ENCODE measurements around the gene ADCY1.

DNA sequence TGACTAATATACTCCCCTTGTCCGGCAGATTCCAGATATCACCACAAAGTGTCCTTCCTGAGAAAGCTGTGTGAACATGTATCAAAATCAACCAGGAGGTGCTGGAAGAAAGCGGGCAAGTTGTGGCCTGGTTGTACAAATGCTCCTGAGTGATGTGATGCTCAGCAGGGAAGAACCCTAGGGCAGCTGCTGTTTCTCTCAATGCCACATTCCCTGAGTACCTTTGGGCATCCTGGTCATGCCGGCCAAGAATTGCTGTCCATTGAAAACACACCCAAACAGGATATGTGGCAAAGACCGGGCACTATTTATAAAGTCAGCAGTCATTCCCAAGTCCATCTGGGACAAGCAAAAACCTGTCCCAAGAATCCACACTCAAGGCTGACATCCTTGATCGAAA, 7.8 kb upstream of the ADCY1 start:
- TF ChIP-seq, protein P1, sequence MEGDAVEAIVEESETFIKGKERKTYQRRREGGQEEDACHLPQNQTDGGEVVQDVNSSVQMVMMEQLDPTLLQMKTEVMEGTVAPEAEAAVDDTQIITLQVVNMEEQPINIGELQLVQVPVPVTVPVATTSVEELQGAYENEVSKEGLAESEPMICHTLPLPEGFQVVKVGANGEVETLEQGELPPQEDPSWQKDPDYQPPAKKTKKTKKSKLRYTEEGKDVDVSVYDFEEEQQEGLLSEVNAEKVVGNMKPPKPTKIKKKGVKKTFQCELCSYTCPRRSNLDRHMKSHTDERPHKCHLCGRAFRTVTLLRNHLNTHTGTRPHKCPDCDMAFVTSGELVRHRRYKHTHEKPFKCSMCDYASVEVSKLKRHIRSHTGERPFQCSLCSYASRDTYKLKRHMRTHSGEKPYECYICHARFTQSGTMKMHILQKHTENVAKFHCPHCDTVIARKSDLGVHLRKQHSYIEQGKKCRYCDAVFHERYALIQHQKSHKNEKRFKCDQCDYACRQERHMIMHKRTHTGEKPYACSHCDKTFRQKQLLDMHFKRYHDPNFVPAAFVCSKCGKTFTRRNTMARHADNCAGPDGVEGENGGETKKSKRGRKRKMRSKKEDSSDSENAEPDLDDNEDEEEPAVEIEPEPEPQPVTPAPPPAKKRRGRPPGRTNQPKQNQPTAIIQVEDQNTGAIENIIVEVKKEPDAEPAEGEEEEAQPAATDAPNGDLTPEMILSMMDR (IDR thresholded peaks at IDR 0.05; ENCODE audit: low read depth, low read length, missing input control), result no peak
- no peak for TF ChIP-seq JUND (IDR thresholded peaks at IDR 0.05)
- no peak for TF ChIP-seq YY1 (IDR thresholded peaks at IDR 0.05)
- TF ChIP-seq, protein P2, sequence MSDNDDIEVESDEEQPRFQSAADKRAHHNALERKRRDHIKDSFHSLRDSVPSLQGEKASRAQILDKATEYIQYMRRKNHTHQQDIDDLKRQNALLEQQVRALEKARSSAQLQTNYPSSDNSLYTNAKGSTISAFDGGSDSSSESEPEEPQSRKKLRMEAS (IDR thresholded peaks at IDR 0.05), result no peak
- TF ChIP-seq RAD21 (IDR thresholded peaks at IDR 0.05), result no peak
- no peak for TF ChIP-seq NR2F2 (IDR thresholded peaks at IDR 0.05)
- TF ChIP-seq FOXA1 (IDR thresholded peaks at IDR 0.05), result no peak
- no peak for TF ChIP-seq GABPA (IDR thresholded peaks at IDR 0.05 in 1 of 2, conservative IDR thresholded peaks at IDR 0.05 in 1 of 2)
- TF ChIP-seq, protein P3, sequence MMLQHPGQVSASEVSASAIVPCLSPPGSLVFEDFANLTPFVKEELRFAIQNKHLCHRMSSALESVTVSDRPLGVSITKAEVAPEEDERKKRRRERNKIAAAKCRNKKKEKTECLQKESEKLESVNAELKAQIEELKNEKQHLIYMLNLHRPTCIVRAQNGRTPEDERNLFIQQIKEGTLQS (IDR thresholded peaks at IDR 0.05), result no peak
- TF ChIP-seq, protein P4, sequence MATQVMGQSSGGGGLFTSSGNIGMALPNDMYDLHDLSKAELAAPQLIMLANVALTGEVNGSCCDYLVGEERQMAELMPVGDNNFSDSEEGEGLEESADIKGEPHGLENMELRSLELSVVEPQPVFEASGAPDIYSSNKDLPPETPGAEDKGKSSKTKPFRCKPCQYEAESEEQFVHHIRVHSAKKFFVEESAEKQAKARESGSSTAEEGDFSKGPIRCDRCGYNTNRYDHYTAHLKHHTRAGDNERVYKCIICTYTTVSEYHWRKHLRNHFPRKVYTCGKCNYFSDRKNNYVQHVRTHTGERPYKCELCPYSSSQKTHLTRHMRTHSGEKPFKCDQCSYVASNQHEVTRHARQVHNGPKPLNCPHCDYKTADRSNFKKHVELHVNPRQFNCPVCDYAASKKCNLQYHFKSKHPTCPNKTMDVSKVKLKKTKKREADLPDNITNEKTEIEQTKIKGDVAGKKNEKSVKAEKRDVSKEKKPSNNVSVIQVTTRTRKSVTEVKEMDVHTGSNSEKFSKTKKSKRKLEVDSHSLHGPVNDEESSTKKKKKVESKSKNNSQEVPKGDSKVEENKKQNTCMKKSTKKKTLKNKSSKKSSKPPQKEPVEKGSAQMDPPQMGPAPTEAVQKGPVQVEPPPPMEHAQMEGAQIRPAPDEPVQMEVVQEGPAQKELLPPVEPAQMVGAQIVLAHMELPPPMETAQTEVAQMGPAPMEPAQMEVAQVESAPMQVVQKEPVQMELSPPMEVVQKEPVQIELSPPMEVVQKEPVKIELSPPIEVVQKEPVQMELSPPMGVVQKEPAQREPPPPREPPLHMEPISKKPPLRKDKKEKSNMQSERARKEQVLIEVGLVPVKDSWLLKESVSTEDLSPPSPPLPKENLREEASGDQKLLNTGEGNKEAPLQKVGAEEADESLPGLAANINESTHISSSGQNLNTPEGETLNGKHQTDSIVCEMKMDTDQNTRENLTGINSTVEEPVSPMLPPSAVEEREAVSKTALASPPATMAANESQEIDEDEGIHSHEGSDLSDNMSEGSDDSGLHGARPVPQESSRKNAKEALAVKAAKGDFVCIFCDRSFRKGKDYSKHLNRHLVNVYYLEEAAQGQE (IDR thresholded peaks at IDR 0.05), result no peak
- TF ChIP-seq EGR1 (IDR thresholded peaks at IDR 0.05; ENCODE audit: low read depth in 2 of 2), result no peak
- TF ChIP-seq HNF4G (IDR thresholded peaks at IDR 0.05), result no peak
- TF ChIP-seq RXRA (IDR thresholded peaks at IDR 0.05), result no peak

All from liver (tissue), 3 donors.